HEK293 (cell line): Measurements from ENCODE around the gene LEMD1.

ENCODE experiments used
- CTCF ChIP-seq: fragments of 450-650 bp; formaldehyde crosslinking; IDR thresholded peaks from 2 replicates; pipeline ENCODE4 v1.5.1; 2016; ENCODE audit warnings: missing biosample characterization, missing genetic modification characterization
- REST ChIP-seq: fragments of 450-650 bp; formaldehyde crosslinking; IDR thresholded peaks from 2 replicates; pipeline ENCODE4 v1.5.1; 2016; ENCODE audit warnings: missing biosample characterization, missing genetic modification characterization
- TF ChIP-seq, protein P1 (sequence below): fragments of 450-650 bp; formaldehyde crosslinking; IDR thresholded peaks from 2 replicates; pipeline ENCODE4 v1.5.1; 2017; ENCODE audit warnings: missing biosample characterization, mild to moderate bottlenecking, missing genetic modification characterization, moderate library complexity

DNA sequence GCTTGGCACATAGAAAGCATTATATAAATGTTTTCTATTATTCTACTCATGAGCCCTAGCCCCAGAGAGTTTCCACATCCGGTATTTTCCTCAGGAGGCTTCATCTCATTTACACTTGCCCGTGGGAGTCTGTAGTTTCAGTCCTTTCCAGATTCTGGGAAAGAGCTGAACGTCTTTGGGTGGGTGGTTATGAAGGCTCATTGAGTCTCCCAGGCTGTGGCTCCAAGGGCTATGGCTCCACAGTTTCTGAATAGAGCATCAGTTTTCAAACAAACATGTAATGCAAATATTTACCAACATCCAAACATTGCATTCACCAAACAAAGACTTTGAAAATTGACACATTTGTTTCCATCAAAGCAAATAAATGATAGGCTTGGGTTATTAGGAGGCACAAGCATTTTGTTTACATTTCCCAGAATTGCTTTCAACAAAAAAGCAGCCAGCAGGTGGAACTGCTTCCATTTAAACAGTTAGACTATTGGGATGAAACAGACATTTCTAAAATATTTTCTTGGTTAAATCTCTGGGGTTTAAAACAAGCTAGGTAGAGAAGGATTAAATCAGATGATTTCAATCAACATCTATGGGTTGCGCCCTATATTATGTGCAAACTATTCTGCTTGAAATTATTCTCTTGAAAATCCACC, 1.3 kb upstream of the LEMD1 start:
- TF ChIP-seq CTCF (tag by site-specific recombination), result no peak
- TF ChIP-seq, protein P1, sequence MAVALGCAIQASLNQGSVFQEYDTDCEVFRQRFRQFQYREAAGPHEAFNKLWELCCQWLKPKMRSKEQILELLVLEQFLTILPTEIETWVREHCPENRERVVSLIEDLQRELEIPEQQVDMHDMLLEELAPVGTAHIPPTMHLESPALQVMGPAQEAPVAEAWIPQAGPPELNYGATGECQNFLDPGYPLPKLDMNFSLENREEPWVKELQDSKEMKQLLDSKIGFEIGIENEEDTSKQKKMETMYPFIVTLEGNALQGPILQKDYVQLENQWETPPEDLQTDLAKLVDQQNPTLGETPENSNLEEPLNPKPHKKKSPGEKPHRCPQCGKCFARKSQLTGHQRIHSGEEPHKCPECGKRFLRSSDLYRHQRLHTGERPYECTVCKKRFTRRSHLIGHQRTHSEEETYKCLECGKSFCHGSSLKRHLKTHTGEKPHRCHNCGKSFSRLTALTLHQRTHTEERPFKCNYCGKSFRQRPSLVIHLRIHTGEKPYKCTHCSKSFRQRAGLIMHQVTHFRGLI, result no peak
- no peak for TF ChIP-seq REST (tag by site-specific recombination)
